Measurements from ENCODE around the gene ARHGAP27.
"Not testable (repeated sequence)": the region's sequence is repeated elsewhere in the genome, so short reads cannot be mapped to it uniquely, and the experiment has no call there.

- TF ChIP-seq CTCF (conservative IDR thresholded peaks at IDR 0.05 in 1 of 2, IDR thresholded peaks at IDR 0.05 in 1 of 2; ENCODE audit: extremely low read depth in 1 of 2, insufficient read depth in 1 of 2, low read depth in 1 of 2, low read length in 2 of 2); EZH2 (IDR thresholded peaks at IDR 0.05; ENCODE audit: borderline replicate concordance, low read length): not testable (repeated sequence)
Measured at GRCh38 chr17:45447650-45448049, 15.0 kb upstream of the ARHGAP27 start.
